ENCODE data around the gene JAML.

JAML gene, protein sequence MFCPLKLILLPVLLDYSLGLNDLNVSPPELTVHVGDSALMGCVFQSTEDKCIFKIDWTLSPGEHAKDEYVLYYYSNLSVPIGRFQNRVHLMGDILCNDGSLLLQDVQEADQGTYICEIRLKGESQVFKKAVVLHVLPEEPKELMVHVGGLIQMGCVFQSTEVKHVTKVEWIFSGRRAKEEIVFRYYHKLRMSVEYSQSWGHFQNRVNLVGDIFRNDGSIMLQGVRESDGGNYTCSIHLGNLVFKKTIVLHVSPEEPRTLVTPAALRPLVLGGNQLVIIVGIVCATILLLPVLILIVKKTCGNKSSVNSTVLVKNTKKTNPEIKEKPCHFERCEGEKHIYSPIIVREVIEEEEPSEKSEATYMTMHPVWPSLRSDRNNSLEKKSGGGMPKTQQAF

DNA sequence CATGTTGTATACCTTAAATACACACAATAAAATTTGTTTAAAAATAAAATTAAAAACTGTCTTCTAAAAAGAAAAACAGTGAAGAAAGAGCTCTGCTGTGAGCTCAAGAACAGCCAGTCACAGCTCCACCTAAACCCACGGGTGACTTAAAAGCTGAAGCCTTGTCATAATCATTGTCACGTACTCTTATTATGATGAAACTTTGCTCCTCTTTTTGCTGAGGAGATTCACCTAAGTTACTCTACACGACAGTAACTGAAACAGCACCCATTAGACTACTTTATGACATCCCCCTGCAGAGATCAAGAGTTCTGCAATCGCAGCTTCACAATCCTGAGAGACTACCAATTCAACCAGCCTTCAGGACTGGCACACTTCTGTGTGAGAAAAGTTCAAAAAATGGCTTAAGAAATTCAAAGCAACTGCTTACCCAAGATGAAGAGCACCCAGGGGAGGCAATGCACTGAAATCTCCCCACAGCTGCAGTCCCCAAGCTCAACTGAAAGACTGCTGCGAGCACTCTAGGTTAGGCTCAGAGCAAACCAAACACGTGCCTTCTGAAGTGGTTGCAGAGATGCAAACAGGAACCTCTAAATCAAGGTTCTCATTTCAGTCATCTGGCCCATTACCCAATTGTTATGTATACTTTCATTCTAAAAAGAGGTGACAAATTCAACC is at the start of gene JAML:
Gene JAML (minus strand): TSS at position 501 of the 678 bp plus-strand sequence. CDS start 10,145 bp downstream, outside the sequence.
- DNase-seq: no peak

DNA sequence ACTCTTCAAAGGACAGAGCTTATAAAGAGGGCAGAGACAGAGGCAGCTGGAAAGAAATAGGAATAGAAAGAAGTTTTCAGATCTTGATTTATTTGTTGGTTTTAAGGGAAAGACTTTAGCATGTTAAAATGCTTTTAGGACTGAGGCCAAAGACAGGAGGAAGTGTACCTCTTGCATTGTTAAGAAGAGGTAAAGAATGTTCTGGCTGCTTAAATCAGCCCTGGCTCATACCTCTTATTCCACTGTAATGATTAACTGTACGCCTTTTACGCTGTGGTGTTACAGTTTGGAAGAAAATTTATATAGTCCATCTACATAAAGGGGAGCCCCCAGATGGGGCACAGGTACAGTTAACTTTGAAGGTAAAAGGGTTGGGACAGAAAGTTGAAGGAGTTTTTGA is 49.4 kb upstream of the JAML start:
- DNase-seq: no peak

DNA sequence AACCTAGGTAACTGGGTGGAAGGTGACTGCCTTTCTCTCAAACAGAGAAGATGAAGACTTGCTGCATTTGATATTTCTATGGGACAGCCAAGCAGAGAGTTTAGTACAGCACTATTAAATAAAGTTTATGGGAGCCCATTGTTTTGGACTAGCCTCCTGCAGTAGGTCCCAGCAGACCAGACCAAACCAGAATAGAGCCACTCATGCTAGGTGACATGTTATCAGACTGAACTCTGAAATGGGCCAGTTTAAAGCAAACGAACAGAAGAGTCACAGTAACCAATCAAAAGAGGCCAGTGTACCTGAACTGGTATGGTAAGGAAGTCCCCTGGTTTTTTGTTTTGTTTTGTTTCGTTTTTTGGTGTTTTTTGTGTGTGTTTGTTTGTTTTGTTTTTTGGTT is 47.2 kb upstream of the JAML start:
- DNase-seq: no peak

DNA sequence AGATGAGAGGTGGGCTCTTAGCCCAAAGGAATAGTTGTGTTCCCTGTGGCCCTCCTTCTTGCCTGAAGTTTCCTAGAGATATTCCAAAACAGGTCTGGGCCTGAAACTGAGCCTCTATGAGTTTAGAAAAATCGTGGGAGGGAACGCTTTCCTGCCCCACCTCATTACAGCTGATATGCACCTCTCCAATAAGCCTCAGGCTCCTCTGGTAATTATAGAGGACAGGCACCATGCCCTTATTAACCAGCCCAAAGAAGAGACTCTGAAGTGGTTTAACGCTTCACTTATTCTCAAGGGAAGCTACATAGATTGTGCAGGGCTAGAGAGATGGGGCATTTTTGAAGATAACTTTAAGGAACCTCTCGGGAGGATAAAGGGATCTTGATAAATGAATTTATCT is 42.7 kb upstream of the JAML start:
- peak; percentile 39 for DNase-seq

DNA sequence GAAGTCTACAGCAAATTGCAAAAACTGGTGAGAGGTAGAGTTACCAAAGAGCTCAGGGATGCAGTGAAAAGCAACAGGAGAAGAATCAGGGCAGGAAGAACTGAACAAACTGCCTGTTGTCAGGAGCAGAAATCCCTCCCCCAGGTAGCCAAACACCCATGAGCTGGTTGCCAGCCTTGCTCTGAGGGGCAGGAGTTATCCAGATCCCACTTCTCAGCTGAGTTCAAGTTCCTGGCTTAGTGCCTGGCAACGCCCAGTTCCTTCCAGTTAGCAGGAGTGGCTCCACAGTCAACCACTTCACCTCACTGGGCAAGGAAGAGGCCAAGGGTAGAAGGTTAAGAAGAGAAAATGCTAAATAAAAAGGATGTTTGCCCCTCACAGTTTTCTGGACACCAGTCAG is 41.1 kb upstream of the JAML start:
- DNase-seq: no peak

DNA sequence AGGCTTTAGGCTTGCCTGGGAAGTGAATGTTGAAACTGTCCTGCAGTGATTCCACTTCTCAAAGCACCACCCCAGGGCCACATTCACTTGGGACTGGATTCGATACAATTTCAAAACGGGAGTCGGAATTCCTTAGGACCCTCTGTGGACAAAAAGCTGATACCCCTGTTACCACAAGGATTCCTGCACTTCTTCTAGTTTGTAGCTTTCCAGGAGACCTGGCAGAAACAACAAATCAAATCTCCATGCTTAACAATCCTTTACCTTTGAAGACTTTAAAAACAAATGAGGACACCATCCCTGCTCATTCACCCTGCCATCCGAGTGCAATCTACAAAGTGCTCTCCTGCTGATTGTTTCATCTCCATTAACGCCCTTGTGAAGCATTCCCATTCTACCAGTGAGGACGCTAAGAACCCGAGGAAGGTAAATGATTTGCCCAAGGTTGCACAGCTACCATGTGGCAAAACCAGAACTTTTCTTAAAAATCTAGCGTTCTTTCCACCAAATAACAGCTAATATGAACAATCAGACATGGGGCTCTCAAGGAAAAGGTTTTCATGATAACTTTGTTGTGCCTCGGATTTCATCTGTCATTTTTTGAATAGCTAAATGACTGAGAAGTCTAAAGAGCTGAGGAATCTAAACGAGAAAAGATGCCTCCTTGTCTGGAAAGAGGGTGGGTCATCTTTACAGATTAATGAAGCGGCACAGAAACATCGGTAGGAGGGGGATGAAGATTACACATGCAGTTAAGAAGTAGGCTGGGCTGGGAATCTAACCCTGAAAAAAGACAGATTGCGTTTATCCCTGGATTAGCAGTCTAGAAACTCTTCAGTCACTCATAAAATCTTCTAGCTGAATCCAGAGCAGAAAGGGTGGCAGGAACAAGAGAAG is 40.0 kb upstream of the JAML start:
- no peak for DNase-seq

DNA sequence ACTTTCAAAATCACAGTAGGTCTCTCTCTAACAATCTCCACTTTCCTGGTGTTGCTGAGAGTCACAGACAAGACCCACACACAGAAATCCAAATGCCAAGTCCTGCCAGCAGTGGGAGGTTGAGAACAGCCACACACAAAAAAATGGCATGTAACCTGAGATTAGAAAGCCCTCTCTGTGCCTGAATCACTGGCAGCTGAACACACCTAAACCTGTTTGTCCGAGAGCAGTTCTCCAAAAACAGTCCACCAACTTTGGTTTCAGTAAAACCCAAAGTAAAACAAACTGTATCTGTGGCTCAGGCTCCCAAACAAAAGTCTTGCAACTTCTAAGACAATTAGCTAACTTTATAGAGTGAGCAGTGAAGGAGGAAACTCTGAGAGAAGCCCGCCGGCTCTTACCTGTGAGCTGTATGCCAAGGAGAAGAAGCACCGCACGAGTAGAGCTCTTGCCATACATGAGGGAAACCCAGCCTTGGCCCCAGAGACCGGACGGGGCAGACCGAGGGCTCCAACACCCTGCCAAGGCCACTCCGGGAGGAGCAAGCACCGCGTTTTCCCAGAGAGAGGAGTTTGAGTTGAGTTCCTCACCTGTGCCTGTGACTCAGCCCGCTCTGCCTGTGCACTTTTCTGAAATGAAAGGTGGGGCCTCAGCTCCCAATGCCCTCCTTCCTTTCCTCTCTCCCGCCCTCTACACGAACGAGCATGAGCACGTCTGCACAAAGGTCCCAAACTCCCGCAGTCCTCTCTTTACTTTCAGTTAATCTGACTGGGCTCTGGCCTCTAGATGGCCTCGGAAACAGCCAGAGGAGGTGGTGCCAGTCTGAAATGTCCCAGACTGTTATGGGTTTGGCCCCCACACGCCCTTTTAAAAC is 39.1 kb upstream of the JAML start, which contains the start of gene MPZL2:
Gene MPZL2 (minus strand): TSS at position 603 of the 874 bp plus-strand sequence. CDS start 144 bp downstream, at position 459.
- DNase-seq: peak; percentile 53

DNA sequence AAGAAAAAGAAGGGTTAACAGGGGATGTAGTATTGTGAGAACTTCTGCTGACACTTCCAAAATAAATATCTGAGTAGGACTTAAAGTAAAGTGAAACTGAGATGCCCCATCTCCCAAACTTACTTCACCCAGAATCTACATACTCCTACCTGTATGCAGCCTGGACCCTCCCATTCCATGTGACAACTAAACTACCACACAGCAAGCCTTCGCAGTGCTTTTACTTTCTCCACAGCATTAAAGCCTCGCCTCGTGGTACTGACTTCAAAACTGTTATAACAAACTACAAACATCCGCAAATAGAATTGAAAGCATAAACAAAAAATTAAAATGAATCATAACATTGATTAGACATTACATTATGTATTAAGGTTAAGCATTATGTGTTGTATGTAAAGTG is 38.3 kb upstream of the JAML start:
- no peak for DNase-seq

DNA sequence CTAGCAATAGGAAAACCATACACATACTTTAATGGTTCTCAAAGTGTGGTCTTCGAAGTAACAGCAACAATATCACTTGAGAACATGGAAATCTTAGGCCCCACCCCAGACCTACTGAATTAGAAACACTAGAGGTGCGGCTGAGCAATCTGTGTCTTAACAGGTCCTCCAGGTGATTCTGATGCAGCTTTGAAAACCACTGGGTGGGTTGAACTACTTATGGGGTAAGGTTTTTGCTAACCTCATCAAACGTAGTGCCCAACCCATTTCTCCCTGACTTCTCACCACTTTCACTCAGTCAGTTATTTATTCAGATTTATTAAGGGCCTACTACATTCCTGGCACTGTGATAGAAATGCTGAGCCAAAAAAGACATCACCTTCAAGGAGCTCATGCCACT is 35.5 kb upstream of the JAML start:
- no peak for DNase-seq

DNA sequence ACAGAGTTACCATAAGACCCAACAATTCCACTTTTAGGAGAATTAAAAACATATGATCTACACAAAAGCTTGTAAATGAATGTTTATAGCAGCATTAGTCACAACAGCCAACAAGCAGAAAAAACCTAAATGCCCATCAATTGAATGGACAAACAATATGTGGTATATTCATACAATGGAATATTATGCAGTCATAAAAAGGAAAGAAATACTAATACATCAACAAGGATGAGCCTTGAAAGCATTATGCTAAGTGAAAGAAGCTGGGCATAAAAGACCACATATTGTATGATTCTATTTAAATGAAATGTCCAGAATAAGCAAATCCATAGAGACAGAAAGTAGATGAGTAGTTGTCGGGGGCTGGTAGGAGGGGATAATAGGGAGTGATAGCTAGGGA is 34.3 kb upstream of the JAML start:
- DNase-seq: no peak

DNA sequence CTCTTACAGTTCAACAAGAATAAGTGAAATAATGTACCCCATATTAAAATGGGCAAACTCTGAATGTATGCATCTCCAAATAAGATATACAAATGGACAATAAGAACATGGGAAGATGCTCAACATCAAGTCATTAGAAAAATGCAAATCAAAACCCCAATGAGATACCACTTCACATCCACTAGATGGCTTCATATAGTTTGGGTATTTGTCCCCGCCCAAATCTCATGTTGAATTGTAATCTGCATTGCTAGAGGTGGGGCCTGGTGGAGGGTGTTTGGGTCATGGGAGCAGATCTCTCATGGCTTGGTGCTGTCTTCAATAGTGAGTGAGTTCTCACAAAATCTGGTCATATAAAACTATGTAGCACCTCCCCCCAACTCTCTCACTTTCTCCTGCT is 33.6 kb upstream of the JAML start:
- DNase-seq: no peak

DNA sequence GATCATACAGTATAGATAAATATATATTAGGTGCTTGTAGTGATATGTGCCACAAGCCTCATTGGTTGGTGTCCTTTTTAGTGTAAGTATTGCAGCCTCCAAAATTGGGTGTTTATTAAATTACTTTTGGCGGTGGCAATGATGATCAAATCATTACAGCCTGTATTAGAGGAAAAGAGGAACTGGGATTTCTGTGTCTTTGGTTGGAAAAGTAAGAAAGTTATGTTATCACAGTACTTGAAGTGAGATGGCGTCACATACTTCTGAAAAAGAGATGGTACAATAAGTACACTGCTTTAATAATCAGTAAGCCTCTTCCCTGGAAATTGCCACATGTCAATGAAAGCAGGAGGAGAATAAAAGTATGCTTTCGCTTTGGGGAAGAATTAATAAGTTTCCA is 27.9 kb upstream of the JAML start:
- DNase-seq: peak; percentile 35

DNA sequence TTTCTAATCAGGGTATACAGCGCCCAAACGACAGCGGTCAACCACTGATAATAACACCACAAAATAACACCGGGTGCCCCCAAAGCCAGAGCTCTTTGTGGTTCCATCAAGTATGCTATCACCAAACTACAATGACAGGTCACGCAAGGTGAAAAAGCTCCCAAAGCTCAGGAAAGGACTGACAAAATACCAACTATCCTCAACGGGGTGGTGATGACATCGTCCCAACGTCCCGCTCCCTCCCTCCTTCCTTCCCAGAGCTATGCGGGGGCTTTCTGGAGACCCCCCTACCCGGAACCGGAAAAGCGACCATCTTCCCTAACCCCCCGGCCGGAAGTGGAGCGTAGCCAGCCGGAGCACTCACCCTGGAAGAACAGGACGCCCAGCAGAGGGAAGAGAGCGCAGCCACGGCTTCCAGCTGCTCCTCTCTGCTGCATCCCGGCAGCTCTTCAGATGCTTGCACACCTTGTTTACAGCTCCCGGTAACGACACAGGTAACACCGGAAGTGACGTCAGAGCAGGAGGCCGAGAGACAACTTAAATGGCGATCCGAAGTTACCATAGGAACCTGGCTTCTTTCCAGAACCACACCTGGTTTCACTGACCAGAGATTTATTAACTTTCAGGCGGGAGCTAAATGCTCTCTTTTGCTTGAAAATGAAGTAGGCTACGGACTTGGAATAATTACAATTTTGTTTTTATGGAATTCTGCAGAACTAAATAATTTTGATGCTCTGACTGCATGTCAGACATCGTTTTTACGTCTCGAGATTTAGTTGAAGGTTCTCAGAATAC is 27.2 kb upstream of the JAML start, which contains the start of gene MPZL3:
Gene MPZL3 (minus strand): TSS at position 508 of the 795 bp plus-strand sequence. CDS start 71 bp downstream, at position 437.
- peak; percentile 99 for DNase-seq

DNA sequence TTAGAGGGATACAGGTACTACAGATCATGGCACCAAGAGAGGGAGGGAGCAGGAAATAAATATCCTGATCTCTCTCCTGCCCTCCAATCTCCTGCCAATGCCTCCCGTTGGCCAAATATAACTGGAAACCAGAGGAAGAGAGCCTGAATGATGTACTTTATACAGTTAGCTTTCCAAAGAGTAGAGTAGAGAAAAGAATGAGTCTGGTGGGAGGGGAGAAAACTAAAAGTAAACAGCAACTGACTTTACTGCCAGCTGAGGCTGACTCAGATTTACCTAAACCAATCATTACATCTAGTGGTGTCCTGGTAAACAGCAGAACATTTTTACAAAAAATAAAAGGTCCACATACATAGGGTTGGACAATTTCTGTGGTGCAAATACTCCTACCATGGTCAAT is 22.2 kb upstream of the JAML start:
- DNase-seq: no peak

DNA sequence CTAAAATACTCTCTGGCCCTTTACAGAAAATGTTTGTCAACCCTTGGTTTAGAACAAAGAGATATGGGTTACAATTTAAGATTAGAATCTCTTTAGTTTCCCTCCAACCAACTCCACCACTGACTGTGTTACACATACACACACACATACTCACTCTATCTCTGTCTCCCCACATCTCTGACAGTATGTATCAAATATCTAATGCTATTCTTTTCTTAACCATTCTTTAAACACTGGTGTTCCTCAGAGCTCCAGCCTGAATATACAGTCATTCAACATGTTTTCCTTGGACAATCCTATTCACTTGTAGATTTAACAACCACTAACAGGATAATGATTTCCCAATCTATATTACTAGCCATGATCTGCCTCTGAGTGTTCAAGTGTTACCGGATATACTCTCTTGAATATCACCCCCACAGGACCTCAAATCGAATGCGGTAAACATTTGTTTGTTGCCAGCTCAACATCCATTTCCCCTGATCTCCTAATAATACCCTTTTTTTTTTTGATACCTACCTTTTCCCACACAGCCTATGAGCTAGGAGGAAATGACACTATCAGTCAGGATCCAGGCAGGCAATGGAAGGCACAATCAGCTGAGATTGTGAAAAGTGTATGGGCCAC is 21.2 kb upstream of the JAML start:
- no peak for DNase-seq

DNA sequence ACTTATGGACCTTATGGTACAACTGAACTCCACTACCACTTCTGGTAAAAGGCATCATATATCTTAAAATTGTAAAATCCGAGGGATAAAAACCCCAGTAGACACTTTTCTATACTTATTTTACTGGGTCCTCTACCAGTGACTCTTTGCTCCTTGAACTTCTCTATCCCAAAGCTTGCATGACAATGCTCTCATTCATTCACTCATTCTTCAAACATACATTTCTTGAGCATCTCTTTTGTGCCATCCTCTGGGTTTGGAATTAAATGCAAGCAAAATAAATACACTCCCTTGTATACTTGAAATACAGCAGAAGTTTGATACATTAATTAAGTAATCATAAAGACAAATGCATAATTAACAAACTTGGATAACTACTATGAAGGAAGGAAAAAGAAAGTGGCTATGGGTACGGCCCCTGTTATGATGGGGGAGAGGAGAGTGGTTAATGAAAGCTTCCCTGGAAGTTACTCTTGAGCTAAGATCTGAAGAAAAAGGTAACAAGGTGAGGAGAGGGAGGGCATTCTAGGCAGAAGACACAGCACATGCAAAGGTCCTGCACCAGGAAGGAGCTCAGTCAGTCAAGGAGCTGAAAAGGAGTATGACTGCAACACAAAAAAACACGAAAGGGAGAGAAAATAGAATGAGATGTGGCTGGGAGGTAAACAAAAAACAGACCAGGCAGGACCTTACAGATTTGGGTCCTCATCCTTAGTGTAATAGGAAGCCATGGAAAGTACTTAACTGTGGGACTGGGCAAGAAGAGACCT is 19.4 kb upstream of the JAML start:
- no peak for DNase-seq

DNA sequence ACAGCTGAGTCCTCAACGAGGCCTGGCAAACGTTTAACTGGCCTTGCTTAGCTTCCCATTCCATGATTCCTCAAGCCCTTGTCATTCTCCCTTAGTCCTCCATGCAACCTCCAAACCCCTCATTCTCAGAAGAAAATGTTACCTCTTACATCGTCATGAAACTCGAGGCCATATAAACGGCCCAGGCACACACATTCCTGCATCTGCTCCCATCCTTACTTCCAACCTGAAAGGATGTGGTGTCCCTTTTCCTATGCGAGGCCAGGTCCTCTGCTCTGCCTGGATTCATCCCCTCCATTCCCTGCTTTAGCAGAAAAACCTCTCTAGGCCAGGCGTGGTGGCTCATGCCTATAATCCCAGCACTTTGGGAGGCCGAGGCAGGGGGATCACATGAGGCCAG is 18.4 kb upstream of the JAML start:
- DNase-seq: no peak

DNA sequence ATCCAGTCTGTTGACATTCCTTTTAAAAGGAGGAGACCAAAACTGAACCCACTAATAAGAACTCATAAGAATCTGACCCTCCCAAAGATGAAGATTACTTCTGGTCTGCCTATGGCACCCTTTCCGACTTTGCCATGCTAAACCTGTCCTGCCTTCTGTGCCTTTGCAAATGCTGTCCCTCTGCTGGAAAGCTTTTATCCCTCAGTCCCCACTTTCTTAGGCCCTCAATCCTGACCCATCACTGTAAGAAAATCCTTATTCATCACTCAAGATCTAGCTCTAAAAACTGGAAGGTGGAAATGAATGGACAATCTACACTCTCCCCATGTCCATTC is 16.9 kb upstream of the JAML start:
- DNase-seq: no peak

DNA sequence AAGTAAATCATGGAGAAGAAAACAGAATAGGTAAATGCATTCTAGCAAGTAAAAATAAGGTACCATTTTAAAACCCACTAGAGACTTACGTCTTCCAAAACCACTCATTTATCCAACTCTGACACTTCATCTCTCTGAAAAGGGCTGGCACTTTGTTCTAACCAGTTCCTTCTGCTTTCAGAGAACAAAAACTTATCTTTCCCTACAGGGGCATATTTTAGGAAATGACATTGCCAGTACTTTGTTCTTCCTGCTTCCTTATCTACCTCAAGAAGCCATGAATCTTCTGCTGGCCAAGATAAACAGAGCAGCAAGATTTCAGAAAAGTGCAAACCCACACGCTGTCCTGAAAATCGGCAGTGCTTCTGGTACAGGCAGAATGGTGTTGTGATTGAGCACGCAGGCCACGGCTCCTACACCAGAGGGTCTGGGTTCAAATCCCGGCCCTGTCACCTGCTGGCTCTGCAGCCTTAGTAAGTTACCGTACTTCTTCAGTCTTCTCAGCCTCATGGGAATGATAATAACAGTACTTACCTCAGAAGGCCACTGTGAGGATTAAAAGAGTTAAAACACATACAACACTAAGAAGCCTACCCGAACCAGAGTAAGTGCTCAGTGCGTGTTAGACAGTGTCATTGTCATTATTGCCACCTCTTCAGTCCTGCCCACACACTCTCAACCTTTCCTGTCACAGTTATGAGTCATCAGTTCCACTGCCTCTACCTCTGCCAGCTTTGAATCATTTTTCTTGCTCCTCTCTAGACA is 16.4 kb upstream of the JAML start:
- no peak for DNase-seq

Measured in NCI-H1105 treated with DMSO at 0.1 percent for 48 hours (cell line).